Coronary artery (tissue), 2 donors: Measurements from ENCODE around the gene STXBP5.

Experiments used
- DNase-seq: peaks from one replicate; pipeline ENCODE4 v3.0.0-alpha.2; 2017; ENCODE audit warnings: low spot score
- H3K27ac ChIP-seq, 2 donors: fragments of 200-600 bp; sonication (generic); one replicate each; pipeline ENCODE4 v1.5.1; 2016 to 2019
- H3K4me3 ChIP-seq: fragments of 200-600 bp; sonication (generic); 2 replicates; pipeline ENCODE4 v1.5.1; 2016; ENCODE audit warnings: mild to moderate bottlenecking, moderate library complexity
- CTCF ChIP-seq: fragments of 200-600 bp; sonication (generic); IDR thresholded peaks from one replicate; pipeline ENCODE4 v1.5.1; 2019; ENCODE audit warnings: antibody characterized with exemption

STXBP5 gene

GRCh38 chr6:147274012-147274411 is 69.8 kb downstream of the STXBP5 start:
- TF ChIP-seq CTCF, result no peak
- DNase-seq, result no peak
- Histone ChIP-seq H3K4me3 (no peak overlapping the region), H3K27ac (no peak overlapping the region)

GRCh38 chr6:147274776-147275175 is 70.6 kb downstream of the STXBP5 start:
- no peak for DNase-seq
- TF ChIP-seq CTCF, result no peak
- no peak overlapping the region for H3K4me3 ChIP-seq
- H3K27ac ChIP-seq, result no peak overlapping the region

- no peak overlapping the region for H3K4me3 ChIP-seq
- no peak for DNase-seq
- no peak overlapping the region for H3K27ac ChIP-seq
- TF ChIP-seq CTCF, result no peak
These were observed 74.7 kb downstream of the STXBP5 start for GRCh38 chr6:147278891-147279290.

GRCh38 chr6:147279427-147279826 is 75.2 kb downstream of the STXBP5 start:
- no peak overlapping the region for H3K4me3 ChIP-seq
- no peak overlapping the region for H3K27ac ChIP-seq
- DNase-seq, result no peak
- no peak for TF ChIP-seq CTCF

- TF ChIP-seq CTCF, result no peak
- Histone ChIP-seq H3K27ac (no peak overlapping the region), H3K4me3 (no peak overlapping the region)
- DNase-seq, result no peak
These were observed 77.8 kb downstream of the STXBP5 start for GRCh38 chr6:147281895-147282565.

GRCh38 chr6:147282566-147282959 is 78.3 kb downstream of the STXBP5 start:
- no peak overlapping the region for H3K27ac ChIP-seq
- no peak overlapping the region for H3K4me3 ChIP-seq
- no peak for DNase-seq
- no peak for TF ChIP-seq CTCF

GRCh38 chr6:147283460-147283859 is 79.2 kb downstream of the STXBP5 start:
- no peak for DNase-seq
- no peak for TF ChIP-seq CTCF
- no peak overlapping the region for H3K27ac ChIP-seq
- H3K4me3 ChIP-seq, result no peak overlapping the region
